Measurements from ENCODE around the gene BBX.

The BBX gene

GRCh38 chr3:107664614-107665013 lies 141.9 kb downstream of the BBX start:
- TF ChIP-seq FOXP2 (optimal IDR thresholded peaks at IDR 0.05; ENCODE audit: borderline replicate concordance, extremely low read depth, extremely low read length, insufficient read depth) (no peak), TAF1 (IDR thresholded peaks at IDR 0.05; ENCODE audit: borderline replicate concordance, insufficient read depth, low read length) (no peak), SIN3A (IDR thresholded peaks at IDR 0.05; ENCODE audit: borderline replicate concordance, insufficient read depth, low read length) (no peak), REST (IDR thresholded peaks at IDR 0.05; ENCODE audit: insufficient read depth in 1 of 2, low read depth in 2 of 2, low read length in 2 of 2) (no peak), POLR2AphosphoS5 (IDR thresholded peaks at IDR 0.05; ENCODE audit: low read depth, low read length) (no peak)

GRCh38 chr3:107665351-107665750 lies 142.6 kb downstream of the BBX start:
- no peak for TF ChIP-seq FOXP2 (optimal IDR thresholded peaks at IDR 0.05; ENCODE audit: borderline replicate concordance, extremely low read depth, extremely low read length, insufficient read depth)
- no peak for TF ChIP-seq POLR2AphosphoS5 (IDR thresholded peaks at IDR 0.05; ENCODE audit: low read depth, low read length)
- TF ChIP-seq SIN3A (IDR thresholded peaks at IDR 0.05; ENCODE audit: borderline replicate concordance, insufficient read depth, low read length) = no peak
- no peak for TF ChIP-seq REST (IDR thresholded peaks at IDR 0.05; ENCODE audit: insufficient read depth in 1 of 2, low read depth in 2 of 2, low read length in 2 of 2)

GRCh38 chr3:107666853-107667252 lies 144.1 kb downstream of the BBX start:
- no peak for TF ChIP-seq REST (IDR thresholded peaks at IDR 0.05; ENCODE audit: insufficient read depth in 1 of 2, low read depth in 2 of 2, low read length in 2 of 2)
- no peak for TF ChIP-seq FOXP2 (optimal IDR thresholded peaks at IDR 0.05; ENCODE audit: borderline replicate concordance, extremely low read depth, extremely low read length, insufficient read depth)
- TF ChIP-seq SIN3A (IDR thresholded peaks at IDR 0.05; ENCODE audit: borderline replicate concordance, insufficient read depth, low read length) = no peak
- TF ChIP-seq POLR2AphosphoS5 (IDR thresholded peaks at IDR 0.05; ENCODE audit: low read depth, low read length) = no peak
- no peak for TF ChIP-seq TAF1 (IDR thresholded peaks at IDR 0.05; ENCODE audit: borderline replicate concordance, insufficient read depth, low read length)

GRCh38 chr3:107668416-107668815 lies 145.7 kb downstream of the BBX start:
- TF ChIP-seq REST (IDR thresholded peaks at IDR 0.05; ENCODE audit: insufficient read depth in 1 of 2, low read depth in 2 of 2, low read length in 2 of 2) (no peak), POLR2AphosphoS5 (IDR thresholded peaks at IDR 0.05; ENCODE audit: low read depth, low read length) (no peak), SIN3A (IDR thresholded peaks at IDR 0.05; ENCODE audit: borderline replicate concordance, insufficient read depth, low read length) (no peak), TAF1 (IDR thresholded peaks at IDR 0.05; ENCODE audit: borderline replicate concordance, insufficient read depth, low read length) (no peak), FOXP2 (optimal IDR thresholded peaks at IDR 0.05; ENCODE audit: borderline replicate concordance, extremely low read depth, extremely low read length, insufficient read depth) (no peak)

- TF ChIP-seq TAF1 (IDR thresholded peaks at IDR 0.05; ENCODE audit: borderline replicate concordance, insufficient read depth, low read length) = no peak
- no peak for TF ChIP-seq REST (IDR thresholded peaks at IDR 0.05; ENCODE audit: insufficient read depth in 1 of 2, low read depth in 2 of 2, low read length in 2 of 2)
- no peak for TF ChIP-seq FOXP2 (optimal IDR thresholded peaks at IDR 0.05; ENCODE audit: borderline replicate concordance, extremely low read depth, extremely low read length, insufficient read depth)
- TF ChIP-seq SIN3A (IDR thresholded peaks at IDR 0.05; ENCODE audit: borderline replicate concordance, insufficient read depth, low read length) = no peak
- no peak for TF ChIP-seq POLR2AphosphoS5 (IDR thresholded peaks at IDR 0.05; ENCODE audit: low read depth, low read length)
These were observed 146.2 kb downstream of the BBX start for GRCh38 chr3:107668963-107669362.

All from PFSK-1 (cell line).